ENCODE data around the gene FMN2.

DNA sequence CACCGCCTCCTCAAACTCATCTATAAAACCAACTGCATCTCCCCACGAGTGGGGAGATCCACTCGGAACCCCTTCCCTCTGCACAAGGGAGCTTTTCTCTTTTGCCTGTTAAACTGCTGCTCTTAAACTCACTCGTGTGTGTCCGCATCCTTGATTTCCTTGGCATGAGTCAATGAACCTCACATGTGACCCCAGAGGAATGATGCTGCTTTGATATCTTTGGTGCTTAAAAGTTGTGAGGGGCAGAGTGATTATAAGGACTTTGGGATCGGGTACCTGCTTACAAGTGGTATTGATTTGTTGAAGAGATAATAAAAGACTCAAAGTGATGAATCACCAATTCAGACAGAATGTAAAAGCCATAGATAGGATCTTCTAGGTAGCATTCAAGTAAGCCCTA, 394.9 kb downstream of the FMN2 start:
- TF ChIP-seq CTCF (IDR thresholded peaks at IDR 0.05), result no peak
- TF ChIP-seq POLR2A (IDR thresholded peaks at IDR 0.05), result no peak

Measured in lower leg skin (tissue), 3 donors.